GM12875 (cell line): ENCODE measurements around the gene MYOC.
"Not testable (repeated sequence)": the region's sequence is repeated elsewhere in the genome, so short reads cannot be mapped to it uniquely, and the experiment has no call there.

ENCODE experiments used
- H3K4me3 ChIP-seq: one replicate; pipeline ENCODE4 v1.5.1; 2011; ENCODE audit warnings: low read depth, low read length, control low read depth
- TF ChIP-seq, protein P1 (sequence below): IDR thresholded peaks from 2 replicates; pipeline ENCODE4 v1.5.1; 2011; ENCODE audit warnings: low read depth, mild to moderate bottlenecking, control low read depth, inconsistent platforms, low read length, moderate library complexity, borderline replicate concordance; ENCODE audit not compliant: insufficient read depth

MYOC gene

DNA sequence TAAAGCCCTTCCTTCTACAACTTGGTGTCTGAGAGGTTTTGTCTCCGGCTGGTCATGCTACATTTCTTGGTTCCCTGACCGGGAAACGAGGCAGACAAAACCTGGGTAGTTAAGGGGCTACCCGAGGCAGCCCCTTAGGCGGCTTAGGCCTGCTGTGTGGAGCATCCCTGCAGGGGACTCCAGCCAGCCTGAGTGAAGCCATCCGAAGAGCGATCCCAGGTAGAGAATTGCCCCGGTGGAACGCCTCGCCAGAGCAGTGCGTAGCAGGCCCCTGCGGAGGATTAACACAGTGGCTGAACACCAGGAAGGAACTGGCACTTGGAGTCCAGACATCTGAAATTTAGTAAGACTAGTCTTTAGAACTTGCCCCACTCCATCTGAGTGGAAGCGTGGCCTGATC, 51.6 kb downstream of the MYOC start:
- no peak overlapping the region for H3K4me3 ChIP-seq
- TF ChIP-seq, protein P1, sequence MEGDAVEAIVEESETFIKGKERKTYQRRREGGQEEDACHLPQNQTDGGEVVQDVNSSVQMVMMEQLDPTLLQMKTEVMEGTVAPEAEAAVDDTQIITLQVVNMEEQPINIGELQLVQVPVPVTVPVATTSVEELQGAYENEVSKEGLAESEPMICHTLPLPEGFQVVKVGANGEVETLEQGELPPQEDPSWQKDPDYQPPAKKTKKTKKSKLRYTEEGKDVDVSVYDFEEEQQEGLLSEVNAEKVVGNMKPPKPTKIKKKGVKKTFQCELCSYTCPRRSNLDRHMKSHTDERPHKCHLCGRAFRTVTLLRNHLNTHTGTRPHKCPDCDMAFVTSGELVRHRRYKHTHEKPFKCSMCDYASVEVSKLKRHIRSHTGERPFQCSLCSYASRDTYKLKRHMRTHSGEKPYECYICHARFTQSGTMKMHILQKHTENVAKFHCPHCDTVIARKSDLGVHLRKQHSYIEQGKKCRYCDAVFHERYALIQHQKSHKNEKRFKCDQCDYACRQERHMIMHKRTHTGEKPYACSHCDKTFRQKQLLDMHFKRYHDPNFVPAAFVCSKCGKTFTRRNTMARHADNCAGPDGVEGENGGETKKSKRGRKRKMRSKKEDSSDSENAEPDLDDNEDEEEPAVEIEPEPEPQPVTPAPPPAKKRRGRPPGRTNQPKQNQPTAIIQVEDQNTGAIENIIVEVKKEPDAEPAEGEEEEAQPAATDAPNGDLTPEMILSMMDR, result no peak

DNA sequence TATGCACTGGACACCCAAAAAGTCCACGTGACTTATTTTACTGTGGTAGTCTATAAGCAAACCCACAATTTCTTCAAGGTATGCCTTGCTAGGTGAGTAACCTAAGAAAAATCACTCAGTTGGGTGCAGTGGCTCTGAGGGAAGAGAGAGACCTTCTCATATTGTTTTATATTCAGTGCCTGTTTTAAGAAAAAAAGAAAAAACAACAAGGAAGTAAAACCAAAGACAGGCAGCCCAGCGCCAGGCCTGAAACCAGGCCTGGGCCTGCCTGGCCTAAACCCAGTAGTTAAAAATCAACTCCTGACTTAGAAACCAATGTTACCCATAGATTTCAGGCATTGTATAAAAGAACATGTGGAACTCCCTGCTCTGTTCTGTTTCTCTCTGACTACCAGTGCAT, 52.2 kb downstream of the MYOC start:
- not testable (repeated sequence) for H3K4me3 ChIP-seq

DNA sequence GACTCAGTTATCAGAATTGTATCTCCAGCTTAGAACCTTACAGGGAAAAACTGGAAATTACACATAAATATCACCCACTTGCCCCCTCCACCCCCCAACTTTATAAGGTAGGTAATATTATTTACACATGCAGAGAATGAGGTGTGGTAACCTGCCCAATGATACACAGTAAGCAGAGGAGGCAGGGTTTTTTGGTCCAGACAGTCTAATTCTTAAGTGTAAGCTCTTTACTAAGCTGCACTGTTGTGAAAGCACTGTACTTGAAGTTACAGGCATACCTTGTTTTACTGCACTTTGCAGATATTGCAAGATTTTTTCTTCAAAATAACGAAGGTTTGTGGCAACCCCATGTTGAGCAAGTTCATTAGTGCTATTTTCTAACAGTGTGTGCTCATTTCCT, 55.3 kb downstream of the MYOC start:
- H3K4me3 ChIP-seq, result no peak overlapping the region
- TF ChIP-seq, protein P1, result no peak

DNA sequence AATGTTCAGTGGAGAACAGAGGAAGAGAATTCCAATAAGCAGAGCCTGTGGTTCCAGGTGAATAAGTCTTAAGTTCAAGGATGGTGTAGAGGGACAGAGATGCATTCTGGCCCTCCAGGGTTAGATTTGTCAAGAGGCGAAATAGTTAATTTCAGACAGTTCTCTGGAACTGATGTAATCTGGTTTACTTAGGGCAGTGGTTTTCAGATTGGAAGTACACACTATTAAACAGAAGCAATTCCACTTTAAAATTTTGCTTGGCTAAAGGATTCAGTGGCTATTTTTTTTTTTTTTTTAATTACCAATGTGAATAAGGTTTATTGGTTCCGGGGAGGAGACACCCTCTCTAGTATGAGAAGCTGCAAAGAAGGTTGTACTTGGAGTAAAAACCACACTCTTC, 55.8 kb downstream of the MYOC start:
- no peak overlapping the region for H3K4me3 ChIP-seq
- TF ChIP-seq, protein P1, result no peak

DNA sequence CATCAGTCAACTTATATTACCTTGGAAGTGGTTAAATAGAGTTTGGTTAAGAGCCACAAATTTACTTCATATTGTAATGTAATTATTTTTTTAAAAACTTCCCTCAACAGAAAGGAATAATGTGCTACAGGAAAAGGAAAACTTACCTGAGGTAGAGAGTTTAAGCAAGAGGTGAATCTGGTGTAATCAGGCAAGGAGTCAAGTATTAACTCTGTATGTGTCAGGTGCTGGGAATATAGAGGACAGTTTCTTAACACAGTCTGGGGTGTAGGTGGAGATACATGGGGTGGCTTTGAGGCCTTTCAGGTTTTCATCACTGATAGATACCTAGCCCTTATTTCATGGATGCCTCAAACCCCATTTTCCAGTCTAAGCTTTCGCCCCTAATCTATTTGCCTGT, 56.4 kb downstream of the MYOC start:
- no peak overlapping the region for H3K4me3 ChIP-seq
- TF ChIP-seq, protein P1, result no peak

DNA sequence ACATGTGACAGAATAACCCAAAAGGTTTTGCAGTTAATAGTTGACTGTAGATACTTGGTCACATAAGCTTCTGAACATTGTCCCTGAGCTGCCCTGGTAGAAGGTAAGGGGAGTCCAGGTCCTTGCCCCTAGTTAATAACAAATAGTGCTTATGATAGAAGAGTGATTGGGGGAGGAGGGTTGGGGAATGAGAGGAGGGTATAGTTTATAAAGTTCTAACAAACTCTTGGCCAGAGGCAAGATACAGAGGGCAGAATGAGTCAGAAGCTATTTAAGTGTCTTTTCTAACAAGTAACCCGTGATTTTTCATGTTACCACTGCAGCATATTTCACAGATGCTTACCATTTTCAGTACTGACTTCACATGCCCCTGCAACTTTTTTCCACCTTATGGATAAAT, 57.2 kb downstream of the MYOC start:
- TF ChIP-seq, protein P1, result no peak
- no peak overlapping the region for H3K4me3 ChIP-seq

DNA sequence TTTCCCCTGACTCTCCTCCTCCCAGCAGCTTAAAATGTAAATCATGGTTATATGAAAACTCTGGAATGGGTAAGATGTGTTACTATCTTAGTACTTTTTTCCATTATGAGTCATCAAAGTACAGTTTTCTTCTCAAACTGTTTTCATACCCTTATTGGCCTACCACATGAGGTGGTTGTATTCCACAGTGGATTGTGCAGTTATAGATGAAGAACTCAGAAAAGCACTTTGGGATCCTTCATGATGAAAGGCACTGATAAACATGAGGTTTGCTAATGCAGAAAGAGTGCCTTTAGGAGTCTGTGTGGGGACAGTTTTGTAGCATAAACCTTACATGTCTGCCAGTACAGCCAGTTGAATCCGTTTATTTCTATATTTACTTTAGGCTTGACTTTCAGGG, 62.5 kb downstream of the MYOC start:
- TF ChIP-seq, protein P1, result no peak
- H3K4me3 ChIP-seq, result no peak overlapping the region

DNA sequence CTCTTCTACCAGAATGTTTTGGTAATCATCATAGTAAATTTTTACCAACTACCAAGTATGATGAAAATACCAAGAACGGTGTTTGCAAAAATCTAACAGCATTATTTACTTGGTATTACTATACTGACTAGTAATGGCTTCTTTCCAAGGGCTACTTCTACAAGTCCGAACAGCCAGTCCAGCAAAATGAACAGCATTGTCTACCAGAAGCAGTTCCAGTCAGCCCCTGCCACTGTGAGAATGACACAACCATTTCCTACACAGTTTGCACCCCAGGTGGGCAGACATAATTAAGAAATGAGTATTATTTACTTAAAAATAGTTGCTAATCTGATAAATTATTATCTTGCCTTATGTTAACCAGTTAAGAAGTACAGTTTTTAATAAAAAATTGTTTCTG, 64.3 kb downstream of the MYOC start:
- TF ChIP-seq, protein P1, result no peak

More for the DNA sequence above, 64.3 kb downstream of the MYOC start:
- no peak overlapping the region for H3K4me3 ChIP-seq
